Measurements from ENCODE around the gene EVI5.
"Not testable (repeated sequence)": the region's sequence is repeated elsewhere in the genome, so short reads cannot be mapped to it uniquely, and the experiment has no call there.

The EVI5 gene

DNA sequence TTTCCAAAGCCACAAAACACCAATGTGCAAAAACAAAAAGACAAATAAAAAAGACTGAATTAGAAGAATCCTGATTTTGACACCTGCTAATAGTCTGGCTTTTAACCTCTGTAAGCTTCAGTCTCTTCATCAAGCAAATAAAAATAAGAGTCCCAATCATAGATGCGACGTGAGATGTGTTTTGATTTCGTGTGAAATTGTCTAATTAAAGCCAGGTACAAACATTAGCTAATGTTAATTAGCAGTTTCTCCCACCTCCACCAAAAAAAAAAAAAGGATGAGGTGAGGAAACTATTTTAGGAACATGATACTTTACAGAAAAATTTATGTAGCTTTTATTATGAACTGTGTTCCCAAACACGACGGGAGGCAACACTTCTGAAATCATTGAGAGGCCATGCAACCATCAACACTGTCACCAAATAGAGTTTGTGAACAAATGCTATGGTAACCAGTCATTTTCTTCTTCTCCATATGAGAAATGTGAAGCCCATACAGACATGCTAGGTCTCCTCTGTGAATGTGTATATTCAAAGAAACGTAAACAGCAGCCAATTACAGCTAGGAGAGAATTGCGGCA, 6.7 kb upstream of the EVI5 start:
- no peak for DNase-seq

DNA sequence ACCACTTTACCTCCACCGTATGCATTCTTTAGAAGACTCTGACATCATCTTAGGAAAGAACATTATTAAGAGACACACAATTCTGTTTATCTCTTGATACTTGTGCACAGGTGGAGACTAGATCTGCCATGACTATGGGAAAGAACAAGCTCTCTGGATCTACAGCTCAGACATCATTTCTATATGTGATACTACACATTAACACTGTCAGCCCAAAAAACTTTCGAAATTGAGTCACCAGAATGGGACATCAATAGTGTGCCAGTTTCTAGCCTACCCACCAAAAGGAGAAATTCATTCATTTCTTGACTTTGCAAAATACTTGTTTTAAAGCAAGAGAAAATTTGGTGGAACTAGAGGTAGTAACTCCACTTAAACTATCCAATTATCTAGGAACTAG, 6.0 kb upstream of the EVI5 start:
- DNase-seq, result no peak

DNA sequence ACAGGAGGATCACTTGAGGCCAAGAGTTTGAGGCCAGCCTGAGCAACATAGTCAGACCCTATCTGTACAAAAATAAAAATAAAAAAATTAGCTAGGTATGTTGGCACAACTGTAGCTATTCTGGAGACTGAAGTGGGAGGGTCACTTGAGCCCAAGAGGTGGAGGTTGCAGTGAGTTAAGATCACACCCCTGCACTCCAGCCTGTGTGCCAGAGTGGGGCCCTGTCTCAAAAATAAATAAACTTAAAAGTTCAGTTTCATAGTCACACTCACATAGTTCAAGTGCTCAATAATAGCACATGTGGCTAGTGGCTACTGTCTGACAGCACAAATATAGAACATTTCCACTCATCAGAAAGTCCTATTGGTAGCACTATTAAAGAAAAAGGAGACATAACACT, 5.2 kb upstream of the EVI5 start:
- DNase-seq, result no peak

DNA sequence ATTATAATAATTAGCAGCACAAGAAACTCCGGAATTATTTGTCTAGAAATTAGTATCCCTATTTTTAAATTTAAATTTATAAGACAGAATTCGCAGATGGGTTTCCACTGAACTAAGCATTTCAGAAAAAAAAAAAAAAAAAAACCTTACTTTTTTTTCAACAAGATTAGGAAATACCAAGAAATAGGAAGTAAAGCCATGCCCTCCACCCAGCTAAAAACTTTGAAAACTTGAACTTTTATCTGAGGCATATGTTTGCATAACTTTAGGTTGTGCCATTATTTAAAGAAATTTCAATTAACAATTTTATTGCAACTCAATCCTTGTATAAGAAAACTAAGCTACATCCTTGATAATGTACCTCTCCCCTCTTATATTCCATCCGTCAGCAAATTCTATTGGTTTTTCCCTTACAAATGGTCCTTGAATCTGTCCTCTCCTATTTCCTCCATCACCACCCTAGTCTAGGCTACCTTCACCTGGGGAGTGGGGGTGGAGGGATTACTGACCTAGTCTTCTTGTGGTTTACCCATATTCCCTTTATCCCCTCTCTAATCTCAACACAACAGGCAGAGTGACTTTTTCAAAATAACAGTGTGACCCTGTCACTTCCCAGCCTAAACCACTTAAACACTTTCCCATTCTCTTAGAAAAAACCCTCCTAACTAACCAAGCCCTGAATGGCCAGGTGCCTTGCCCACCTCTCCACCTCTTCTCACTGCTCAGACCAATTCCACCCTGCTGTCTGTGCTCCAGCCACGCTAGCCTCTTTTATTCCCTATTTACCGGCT, 1.4 kb upstream of the EVI5 start:
- DNase-seq, result no peak

DNA sequence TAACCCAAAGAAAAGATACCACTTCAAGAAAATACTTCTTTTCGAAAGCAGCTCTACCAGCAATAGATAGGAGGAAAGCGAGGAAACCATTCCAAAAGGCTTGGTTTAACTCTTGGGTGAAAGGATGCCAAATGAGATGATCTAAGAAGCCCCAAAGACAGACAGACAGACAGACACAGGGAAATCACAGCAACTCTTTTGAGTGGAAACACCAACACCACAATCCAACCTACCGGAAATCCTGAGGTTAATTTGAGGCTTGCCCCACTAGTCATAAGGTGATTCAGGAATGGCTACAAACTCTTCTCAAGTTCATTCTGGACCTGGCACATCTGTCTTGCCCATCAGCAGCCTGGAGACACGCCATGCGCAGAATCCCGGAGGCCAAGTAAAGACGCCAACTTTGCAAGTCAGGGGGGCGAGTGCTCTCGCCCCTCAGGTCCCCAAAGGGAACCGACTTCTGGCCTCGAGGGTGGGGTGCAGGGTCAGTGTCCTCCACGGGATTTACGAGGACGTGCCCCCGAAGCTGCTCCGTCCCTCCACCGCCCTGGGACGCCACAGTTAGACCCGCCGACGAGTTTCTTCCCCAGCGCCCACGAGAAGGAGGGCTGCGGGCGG, 778 bp downstream of the EVI5 start:
- DNase-seq, result peak in 5 of 6 experiments; percentile 1 to 41 (median 25)

DNA sequence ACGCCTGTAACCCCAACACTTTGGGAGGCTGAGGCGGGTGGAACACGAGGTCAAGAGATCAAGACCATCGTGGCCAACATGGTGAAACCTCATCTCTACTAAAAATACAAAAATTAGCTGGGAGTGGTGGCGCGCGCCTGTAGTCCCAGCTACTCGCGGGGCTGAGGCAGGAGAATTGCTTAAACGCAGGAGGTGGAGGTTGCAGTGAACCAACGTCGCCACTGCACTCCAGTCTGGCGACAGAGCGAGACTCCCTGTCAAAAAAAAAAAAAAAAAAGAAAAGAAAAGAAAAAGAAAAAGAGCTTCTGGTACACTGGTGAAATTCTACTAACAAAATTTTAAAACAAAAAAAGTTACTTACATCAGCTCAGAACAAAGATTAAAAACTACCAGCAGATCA, 1.4 kb downstream of the EVI5 start:
- not testable (repeated sequence) for DNase-seq

DNA sequence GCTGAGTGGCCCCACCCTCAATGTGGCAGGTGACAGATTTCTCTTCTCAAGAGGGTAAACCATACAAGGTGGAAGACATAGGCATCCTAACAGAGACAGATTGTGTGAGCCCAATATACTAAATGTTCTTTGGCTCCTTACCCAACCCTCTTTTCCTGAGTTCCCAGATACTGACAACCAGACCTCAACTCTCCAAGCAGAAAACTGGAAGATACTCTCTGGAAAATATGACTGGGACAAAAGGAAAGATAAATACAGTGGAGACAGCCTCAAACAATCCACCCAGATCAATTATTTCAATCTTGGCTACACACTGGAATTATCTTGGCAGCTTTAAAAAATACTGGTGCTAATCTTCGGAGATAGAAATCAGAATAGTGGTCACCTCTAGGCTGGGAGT, 6.5 kb downstream of the EVI5 start:
- DNase-seq, result no peak

DNA sequence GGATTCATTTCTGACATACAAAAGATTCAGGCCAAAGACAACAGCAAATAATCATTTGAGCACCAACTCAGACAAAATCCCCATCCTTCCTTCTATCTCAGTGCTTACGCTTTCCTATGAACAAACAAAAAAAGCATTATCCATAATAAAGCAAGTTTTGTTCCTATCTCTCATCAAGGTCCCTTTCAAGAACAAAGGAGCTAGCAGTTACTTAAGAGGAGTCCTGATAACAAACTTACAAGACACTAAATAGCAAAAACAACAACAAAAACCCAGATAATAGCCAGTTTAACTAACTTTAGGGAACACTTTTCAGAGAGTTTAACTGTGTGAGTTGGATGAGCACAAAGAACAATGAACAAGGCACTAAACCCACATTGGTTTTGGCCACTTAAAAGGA, 10.5 kb downstream of the EVI5 start:
- DNase-seq, result no peak

DNA sequence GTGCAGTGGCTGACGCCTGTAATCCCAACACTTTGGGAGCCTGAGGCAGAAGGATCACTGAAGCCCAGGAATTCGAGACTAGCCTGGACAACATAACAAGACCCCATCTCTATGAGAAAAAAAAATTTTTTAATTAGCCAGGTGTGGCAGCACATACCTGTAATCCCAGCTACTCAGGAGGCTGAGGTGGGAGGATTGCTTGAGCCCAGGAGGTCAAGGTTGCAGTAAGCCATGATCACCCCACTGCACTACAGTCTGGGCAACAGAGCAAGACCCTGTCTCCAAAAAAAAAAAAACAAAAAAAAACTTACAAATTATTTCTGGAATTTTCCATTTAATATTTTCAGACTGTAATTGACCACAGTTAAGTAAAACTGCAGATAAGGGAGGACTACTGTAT, 11.2 kb downstream of the EVI5 start:
- not testable (repeated sequence) for DNase-seq

DNA sequence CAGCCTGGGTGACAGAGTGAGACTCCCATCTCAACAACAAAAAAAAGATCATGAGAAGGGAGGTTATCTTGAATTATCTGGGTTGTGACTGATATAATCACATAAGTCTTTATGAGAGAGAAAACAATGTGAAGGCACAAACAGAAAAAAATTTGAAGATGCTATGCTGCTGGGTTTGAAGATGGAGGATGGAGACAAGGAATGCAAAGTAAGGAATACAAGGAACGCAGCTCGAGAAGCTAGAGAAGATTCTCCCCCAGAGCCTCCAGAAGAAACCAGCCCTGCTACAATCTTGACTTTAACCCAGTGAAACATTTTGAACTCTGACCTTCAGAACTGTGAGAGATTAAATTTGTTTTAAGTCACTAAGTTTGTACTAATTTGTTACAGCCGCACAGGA, 15.1 kb downstream of the EVI5 start:
- DNase-seq, result no peak

DNA sequence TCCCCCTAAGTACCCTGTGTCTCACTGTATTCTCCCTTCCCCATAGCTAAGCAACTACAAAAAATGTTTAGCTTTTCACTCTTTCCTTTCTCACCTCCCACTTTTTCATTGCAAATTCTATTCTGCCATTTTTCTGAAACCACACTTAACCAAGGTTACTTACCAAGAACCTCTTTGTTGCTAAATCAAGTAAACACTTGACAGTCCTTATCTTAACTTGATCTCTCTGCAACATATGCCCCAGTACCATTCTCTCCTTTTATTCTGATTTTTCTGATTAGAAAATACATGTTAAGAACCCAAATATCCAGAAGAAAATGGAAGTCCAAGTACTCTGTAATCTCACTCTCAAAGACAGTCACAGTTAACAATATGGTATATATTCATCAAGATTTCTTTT, 16.0 kb downstream of the EVI5 start:
- DNase-seq, result no peak

DNA sequence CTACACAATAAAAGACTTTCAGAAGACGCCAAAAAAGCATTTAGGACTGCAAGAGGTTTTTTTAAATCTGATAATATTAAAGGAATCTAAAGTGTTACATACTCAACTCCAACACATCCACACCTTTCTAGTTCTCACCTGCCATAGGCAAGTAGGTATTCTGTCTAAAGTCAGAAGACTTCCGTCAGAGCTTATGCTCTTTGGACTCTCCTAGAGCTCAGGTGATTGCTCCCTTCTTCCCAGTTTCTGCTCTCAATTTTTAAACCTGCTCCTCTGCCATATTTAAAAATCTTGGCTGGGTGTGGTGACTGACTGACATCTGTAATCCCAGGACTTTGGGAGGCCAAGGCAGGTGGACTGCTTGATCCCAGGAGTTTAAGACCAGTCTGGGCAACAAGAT, 16.6 kb downstream of the EVI5 start:
- DNase-seq, result no peak

DNA sequence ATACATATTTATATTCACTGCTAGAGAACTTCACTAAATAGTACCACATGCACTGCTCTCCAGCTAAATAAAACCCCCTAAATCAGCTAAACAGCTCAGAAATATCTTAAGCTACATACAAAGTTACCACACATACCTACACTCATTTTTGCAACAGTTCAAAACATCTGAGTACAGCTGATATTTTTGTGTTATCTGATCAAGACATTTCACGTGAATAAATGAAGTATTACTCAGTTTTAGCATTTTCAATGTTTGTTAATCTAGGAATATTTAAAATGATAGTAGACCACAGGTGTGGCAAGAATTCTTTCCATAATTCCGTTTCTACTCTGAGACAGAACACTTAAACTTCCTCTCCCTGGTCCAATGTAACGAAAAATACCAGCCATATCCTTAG, 20.8 kb downstream of the EVI5 start:
- no peak for DNase-seq

DNA sequence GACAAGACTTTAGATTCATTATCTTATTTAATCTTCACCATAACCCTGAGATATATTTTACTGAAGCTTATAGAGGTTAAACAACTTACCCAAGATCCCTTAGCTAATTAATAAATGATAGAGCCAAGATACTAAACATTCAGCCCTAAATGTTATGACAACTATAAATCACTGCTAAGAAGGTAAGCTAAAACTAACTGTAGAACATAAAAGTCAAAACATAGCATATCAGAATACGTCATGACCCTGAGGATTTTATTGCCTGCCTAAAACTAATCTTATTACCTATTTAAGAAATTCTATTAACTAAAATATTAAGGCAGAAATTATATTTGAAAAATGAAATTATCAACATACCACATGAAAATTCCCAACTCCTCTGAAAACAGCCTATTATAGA, 22.6 kb downstream of the EVI5 start:
- no peak for DNase-seq

DNA sequence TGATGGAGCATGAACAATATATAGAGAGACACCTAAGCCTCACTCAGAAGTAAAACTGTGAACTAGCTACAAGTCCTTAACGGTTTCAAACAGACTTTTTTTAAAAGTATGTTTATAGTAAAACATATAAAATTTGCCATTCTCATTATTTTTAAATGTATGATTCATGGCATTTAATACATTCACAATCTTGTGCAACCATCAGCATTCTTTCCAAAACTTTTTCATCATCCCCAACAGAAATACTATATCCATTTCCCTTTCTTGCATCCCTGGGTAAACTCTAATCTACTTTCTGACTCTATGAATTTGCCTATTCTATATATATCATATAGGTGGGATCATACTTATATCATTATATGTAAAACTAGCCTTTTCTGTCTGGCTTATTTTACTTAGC, 25.5 kb downstream of the EVI5 start:
- DNase-seq, result no peak

DNA sequence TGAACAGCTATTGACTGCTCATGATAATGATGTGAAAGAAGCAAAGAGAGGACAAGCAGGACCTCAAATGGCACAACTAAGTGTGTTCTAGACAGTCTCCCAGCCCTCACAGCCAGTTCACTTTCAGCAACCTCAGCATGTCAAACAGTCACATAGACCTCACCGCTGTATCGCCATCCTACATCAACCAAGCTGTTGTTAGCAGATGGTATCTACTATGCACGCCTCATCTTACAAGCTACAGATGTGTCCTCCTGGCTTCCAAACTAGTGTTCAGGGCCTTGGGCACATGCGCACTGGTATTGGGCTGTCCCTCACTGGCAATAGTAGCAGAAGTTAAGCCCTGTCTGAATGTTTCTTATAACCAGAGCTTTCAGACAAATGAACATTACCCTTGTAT, 28.4 kb downstream of the EVI5 start:
- DNase-seq, result no peak

DNA sequence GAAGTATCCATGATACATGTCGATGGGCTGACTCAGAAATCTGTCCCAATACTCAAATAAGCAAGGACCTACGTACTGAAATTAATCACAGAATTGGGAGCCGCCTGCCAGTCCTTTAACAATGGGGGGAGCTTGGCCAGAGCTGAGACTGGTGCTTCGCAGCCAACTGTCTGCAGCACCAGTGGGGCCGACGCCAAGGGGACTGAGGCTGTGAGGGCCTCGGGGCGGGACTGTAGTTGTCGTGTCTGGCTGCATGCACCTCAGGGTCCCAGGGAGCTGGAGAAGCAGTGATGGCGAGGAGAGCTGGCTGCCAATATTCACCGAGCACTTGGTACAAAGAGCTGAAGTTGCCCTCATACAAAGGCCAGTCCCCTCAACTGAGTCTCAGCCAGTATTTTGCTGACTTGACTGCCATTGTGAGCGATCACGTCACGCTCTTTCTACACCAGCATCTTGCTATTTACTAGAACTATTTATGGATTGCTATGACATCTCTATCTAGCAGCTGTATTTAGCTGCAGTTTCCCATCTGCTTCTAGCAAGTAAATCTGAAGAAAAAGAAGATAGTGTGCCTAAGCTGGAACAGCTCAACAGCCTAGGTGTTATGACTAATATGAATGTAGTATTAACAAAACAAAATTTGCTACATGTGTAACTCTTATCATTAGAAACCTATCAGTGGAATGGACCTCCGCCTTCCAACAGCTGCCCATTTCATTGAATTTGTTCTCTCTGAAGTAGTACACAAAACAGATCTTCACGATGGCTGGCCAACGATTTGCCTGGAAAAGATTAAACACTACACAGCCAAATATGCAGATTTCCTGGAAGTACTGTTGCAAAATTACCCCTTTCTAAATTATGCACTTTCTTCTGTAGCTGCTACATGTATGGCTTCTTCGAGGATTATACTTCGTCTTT, 29.1 kb downstream of the EVI5 start:
- DNase-seq, result no peak

DNA sequence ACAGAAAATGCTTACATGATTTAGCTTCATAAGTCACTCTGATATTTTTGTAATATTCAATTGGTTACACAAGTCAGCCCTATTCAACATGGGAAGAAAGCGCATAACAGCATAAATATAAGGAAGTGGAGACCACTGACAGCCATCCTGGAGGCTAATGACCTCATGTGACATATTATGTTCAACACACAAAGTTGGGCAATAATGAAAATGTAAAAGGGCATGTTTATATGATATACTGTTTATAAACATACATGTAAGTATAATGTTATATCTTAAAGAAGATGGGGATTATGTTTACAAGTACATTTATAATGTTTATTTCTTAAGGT, 30.2 kb downstream of the EVI5 start:
- DNase-seq, result no peak

DNA sequence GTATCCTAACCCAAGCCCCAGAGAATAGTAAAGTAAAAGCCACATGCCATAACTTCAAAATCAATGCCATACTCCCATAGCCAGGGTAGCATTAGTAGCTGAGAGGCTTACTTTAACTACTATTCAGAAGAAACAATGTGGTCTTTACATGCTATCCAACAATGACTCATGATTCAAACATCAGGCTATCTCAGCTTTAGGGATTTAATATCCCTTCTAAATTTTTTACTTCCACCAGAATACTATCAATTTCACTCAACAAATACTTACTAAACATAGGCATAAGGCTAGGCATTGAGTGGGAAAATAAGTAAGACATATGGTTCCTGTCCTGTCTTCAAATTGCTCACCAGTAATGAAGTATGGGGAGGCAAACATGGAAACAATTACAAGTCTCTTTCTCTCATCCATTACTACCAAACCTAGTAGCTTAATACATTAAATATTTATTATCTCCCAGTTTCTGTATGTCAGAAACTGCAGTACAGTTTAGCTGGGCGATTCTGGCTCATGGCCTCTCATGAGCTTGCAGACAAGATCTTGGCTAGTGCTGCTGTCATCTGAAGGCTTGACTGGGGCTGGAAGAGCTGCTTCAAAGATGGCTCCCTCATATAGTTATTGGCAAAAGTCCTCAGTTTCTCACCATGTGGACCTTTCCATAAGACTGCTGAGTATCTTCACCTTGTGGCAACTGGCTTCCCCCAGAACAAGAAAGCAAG, 30.7 kb downstream of the EVI5 start:
- DNase-seq, result no peak

DNA sequence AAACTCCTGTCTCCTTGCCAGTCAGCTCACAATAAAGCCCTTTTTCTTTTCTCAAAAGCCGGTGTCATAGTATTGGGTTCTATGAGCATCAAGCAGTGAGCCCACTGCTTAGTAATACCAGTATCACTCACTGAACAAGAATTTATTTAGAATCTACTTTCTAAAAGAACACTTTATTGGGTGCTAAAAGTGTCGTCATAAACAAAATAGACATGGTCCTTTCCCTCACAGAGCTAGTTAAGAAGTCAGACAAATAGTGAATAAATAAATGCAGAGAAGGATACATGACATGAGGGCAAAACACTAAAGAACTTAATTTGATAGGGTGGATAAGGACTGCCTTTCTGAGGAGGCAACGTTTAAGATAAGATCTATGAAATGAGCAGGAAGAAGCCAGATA, 32.2 kb downstream of the EVI5 start:
- no peak for DNase-seq

DNA sequence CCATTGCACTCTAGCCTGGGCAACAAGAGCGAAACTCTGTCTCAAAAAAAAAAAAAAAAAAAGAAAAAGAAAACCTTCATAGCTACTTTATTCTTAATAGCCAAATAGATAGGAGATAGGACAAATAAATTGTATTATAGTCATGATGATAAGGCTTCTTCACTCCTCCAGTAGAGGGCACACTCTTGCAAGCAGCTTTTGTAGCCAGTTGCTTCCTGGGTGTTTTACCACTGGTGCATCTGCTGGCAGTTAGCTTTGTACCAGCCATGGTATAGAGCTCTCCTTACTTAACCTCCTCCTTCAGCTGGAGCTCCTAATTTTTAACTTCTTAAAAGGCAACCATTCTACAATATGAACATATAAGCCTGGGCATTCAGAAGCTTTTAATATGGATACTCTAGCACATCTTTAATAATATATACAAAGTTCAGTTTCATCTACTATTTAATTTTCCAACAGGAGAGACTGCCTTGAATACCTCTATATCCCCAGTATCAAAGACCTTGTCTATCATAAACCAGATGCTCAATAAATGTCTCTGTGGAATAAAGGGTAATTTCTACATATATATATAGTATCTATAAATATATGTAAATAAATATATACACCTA, 35.8 kb downstream of the EVI5 start:
- peak in 4 of 6 experiments; percentile 8 to 51 (median 30) for DNase-seq

DNA sequence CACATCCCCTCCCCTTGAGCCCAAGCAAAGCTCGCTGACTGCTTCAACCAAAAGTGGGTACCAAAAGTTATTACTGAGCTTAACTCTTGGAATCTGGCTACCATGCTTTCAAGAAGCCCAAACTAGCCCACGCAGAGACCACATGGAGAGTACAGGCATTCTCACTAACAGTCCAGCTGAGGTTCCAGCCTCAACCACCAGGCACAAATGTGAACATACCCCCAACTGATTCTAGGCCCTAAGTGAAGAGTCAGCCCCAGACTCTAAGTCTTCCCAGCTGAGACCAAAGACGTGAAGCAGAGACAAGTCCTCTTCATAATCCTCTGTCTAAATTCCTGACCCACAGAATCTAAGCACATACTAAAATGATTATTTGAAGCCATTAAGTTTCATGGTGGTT, 36.8 kb downstream of the EVI5 start:
- DNase-seq, result no peak
